ENCODE results near the gene ARFRP1.

The ARFRP1 gene

GRCh38 chr20:63690003-63690897, 17.5 kb downstream of the ARFRP1 start:
- DNase-seq: no peak

GRCh38 chr20:63689046-63690002, 18.5 kb downstream of the ARFRP1 start:
- DNase-seq: no peak

- no peak for DNase-seq
These were observed 19.3 kb downstream of the ARFRP1 start for GRCh38 chr20:63688228-63689045.

GRCh38 chr20:63687419-63688178, 20.2 kb downstream of the ARFRP1 start:
- DNase-seq: no peak

- DNase-seq: peak; percentile 16
These were observed 21.1 kb downstream of the ARFRP1 start for GRCh38 chr20:63686492-63687321.

GRCh38 chr20:63686094-63686491, 21.7 kb downstream of the ARFRP1 start:
- DNase-seq: no peak

- DNase-seq: no peak
These were observed 22.3 kb downstream of the ARFRP1 start for GRCh38 chr20:63685269-63686026.

GRCh38 chr20:63682384-63683139, 25.2 kb downstream of the ARFRP1 start:
- DNase-seq: no peak

- peak; percentile 11 for DNase-seq
These were observed 26.1 kb downstream of the ARFRP1 start for GRCh38 chr20:63681609-63682142.

- DNase-seq: no peak
These were observed 26.7 kb downstream of the ARFRP1 start for GRCh38 chr20:63680857-63681608.

GRCh38 chr20:63680427-63680826, 27.3 kb downstream of the ARFRP1 start:
- no peak for DNase-seq

- no peak for DNase-seq
These were observed 27.9 kb downstream of the ARFRP1 start for GRCh38 chr20:63679799-63680305.

- DNase-seq: no peak
These were observed 28.9 kb downstream of the ARFRP1 start for GRCh38 chr20:63678667-63679465.

- no peak for DNase-seq
These were observed 29.7 kb downstream of the ARFRP1 start for GRCh38 chr20:63678071-63678470.

- DNase-seq: no peak
These were observed 32.0 kb downstream of the ARFRP1 start for GRCh38 chr20:63675681-63676368.

- no peak for DNase-seq
These were observed 33.8 kb downstream of the ARFRP1 start for GRCh38 chr20:63673951-63674350.

- DNase-seq: no peak
These were observed 35.1 kb downstream of the ARFRP1 start for GRCh38 chr20:63672666-63673065.

Data from GDM1 (cell line).